NCI-H510A treated with DMSO at 0.1 percent for 48 hours (cell line): ENCODE data around the gene PML.

ENCODE experiments used
- DNase-seq: peaks from one replicate; lab custom pipeline; 2025; lab: John Stamatoyannopoulos, UW

PML gene

DNA sequence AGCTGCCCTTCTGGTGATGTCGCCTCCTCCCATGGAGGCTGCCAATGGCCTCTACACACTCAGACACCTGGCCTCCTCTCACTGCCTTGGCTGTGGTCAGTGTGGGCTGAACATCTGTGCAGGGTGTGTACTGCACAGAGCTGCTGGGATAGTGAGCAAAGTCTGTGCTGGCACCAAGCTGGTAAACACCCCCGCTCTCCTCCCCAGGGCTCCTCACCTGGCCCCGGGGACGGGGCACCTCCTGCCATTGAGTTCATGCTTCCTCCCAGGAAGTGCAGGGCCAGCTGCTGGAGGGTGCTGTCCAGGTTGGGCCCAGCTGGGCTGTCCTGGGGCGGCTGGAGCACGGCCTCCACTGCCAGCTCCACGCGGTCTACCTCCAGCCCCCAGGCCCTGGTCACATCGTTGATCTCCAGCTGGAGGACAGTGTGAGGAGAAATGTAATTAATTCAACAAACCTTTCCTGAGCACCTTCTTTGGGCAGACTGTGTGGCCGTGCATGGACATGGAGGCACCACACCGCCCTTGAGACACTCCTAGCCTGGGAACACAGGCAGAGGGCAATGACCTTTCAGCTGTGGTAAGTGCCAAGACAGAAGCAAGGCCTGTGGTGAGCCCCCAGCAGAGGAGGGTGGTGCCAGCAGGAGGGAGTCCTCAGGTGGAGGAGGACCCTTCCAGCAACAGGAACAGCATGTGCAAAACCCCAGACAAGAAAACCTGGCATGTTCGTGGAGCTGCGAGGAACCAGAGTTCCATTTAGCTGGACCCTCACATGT lies 9.2 kb upstream of the PML start:
- DNase-seq = no peak

DNA sequence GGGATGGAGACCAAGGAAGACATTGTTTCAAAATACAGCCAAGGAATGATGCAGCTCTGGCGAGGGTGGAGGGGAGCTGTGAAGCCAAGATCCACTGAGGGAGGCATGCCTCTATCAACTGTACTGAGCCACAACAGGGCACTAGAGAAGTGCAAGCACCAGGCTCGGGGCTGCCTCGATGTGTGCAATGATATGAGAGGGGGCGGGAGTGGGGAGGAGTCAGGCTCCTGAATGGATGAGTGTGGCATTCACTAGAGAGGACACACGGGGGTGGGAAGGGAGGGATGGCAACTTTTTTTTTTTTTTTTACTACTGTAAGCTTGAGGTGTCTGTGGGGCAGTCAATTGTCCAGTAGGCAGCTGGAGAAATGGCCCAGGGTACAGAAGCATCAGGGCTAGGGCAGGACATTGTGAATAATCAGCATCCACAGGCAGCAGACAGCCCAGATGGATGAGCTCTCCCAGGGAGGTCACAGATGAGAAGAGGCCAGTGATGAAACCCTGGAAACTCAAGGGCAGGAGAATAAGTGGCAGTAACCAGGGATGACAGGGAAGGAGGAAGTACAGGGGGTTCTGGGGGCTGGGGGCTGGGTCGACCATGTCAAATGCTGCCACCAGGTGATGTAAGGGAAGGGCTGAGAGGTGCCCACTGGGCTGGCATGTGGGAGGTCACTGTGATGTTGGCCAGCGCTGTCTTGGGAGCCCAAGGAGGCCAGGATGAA lies 8.3 kb upstream of the PML start:
- no peak for DNase-seq

DNA sequence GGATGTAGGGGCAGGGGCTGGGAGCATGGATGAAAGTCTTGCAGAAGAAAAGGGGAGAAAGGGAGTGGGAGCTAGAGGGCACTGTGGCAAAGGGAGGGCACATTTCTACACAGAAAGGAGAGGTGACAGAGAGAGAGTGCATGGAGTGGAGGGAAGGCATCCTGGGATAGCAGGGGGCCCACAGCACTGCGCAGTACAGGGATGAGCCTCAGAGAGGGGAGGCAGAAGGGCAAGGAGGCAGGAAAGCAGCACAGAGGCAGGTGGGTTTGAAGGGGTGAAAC lies 7.8 kb upstream of the PML start:
- DNase-seq = no peak

DNA sequence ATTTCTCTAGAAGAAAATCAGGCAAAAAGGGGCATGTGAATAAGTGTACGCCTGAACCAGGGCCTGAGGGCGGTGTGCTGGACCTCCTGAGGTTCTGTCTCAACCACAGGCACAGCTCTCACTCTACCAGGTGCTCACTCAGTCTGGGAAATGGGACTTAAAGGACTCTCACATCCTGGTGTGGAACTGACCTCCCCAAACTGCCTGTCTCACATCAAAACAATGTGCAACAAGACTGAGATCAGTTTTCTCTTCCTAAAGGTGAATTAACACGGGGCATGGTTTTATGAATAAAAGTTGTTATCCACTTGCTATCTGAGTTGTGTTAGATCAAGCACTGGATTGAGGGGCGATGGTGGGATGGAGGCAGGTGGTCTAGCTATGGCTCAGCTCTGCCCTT lies 7.3 kb upstream of the PML start:
- no peak for DNase-seq

DNA sequence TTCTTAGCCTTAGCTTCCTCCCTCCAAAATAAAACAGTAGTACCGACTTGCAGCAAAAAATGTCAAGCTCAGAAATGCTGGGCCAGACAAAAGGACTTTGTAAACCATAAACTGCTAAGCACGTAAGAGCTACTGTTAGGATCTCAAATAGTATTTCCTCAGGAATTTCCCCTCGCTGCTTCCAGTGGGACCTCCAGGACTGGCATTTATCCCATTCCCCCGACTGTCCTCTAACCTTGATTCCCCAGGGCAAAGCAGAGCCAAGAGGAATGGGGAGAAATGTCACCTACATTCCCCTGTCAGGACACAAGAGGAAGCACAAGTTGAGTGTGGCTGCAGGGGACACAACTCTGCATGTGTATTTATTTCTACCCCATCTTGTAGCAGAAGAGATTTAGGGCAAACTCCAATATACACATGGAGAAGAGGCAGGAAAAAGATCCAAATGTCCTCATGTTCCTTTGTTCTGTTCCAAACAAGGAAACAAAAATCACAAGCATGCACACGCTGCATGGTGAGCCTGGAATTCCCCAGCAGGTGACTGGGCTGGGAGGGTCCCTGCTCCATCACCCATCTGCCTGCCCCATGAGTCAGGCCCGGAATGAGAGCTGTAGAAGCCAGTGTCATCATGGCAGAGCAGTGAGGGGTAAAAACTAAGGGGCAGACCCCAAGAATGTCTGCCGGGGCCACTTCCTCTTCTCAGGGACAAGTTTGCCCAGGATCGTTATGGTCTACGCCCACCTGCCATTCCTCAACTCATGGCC lies 6.7 kb upstream of the PML start:
- DNase-seq = no peak

DNA sequence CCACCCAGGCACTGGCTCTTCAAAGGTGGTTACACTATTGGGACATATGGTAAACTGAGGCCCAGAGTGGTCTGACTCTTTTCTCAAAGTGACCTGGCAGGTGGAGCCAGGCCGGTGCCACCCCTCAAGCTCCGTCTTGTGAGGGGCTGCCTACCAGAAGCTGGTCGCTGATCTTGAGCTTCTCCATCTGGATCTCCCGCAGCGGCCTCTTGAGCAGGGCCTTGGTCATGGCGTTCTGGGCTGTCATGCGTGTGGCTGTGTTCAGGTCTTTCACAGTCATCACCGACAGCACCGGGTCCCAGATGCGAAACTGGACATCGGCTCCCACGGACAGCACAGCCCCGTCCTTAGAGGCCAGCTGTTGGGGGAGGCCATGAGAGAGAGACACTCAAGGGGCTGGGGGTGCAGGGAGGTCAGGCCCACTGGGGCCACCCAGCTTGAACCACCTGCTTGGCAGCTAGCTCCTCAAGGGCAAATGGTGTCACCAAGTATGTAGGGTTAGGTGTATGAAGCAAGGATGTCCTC lies 6.0 kb upstream of the PML start:
- DNase-seq = no peak

DNA sequence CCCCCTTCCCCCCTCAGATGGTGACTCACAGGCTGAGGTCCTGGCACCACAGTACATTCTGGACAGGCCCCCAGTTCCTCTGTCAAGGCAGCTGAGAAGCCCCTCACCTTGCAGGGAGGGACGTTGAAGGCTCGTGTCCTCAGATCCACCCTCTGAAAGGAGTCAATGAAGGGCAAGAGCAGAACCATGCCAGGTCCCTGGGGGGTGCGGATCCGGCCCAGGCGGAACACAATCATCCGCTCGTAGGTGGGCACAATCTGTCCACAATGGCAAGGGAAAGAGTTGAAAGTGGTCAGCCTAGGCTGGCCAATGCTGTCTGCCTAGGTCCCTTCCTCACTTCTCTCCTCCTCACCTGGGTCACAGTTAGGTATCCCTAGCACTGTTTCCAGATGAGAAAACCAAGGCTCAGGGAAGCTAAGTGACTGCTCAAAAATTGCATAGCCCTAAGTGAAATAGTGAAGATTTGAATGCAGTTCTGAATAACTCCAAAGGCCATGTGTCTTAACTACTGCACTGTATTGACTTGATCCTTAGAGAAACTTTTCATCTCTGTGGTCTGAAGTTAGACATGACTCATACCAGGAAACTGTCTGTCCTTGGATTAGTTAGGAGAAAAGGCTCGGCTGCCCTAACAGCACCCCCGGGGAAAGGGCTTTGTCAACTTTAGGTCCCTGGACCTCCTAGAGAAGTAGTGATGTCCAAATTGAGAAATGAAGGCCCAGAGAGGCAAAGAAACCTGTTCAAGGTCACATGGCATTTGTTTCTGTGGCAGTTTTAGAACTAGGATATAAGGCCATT lies 5.3 kb upstream of the PML start:
- no peak for DNase-seq

DNA sequence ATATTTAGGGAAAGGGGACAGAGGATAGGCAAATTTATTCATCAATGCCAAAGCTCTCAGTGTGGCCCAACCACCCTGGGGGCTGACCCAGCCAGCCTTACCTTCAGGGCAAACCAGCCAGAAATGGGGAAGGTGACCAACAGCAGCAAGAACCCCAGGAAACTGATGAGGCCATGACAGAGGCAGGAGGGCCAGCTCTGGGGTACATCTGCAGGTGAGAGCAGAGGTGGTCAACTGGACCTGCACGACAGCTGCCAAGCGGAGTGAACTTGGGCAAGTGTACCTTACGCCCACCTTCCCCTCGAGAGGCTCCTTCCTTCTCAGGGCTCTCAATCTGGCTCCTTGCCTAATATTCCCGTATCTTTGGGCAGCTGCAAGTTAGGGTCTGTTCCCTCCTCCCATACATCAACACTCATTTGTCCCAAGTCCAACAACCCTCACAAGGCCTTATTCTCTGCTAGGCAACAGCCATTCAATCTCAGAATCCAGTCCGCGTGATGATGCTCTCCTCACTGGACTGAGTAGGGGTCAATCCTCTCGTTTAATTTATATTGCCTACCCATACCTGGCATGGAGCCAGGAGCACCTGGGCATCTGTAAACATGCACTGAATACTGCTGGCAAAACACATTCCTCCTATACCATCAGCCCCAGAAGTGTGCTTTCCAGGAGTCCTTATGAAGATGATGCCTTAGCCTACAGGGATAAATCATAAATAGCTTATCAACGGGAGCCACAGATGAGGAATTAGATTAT lies 4.1 kb upstream of the PML start:
- DNase-seq = no peak

DNA sequence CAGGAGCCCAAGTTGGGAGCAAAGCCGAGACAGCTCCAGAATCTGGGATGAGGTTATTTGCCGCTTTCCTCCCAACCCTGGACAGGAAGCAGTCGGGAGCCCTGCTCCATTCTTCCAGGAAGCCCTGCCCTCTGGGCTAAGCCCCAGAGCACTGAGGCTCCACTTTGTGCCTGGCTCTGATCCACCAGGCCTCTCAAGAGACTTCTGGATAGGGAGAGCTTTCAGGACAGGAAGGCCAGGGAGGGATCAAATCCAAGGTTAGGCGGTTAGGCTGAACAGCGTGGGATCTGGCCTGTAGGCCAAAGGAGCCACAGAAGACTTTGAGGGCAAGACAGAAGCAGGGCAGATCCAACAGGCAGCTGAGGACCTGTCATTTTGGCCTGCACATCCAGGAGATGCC lies 3.3 kb upstream of the PML start:
- DNase-seq = no peak

DNA sequence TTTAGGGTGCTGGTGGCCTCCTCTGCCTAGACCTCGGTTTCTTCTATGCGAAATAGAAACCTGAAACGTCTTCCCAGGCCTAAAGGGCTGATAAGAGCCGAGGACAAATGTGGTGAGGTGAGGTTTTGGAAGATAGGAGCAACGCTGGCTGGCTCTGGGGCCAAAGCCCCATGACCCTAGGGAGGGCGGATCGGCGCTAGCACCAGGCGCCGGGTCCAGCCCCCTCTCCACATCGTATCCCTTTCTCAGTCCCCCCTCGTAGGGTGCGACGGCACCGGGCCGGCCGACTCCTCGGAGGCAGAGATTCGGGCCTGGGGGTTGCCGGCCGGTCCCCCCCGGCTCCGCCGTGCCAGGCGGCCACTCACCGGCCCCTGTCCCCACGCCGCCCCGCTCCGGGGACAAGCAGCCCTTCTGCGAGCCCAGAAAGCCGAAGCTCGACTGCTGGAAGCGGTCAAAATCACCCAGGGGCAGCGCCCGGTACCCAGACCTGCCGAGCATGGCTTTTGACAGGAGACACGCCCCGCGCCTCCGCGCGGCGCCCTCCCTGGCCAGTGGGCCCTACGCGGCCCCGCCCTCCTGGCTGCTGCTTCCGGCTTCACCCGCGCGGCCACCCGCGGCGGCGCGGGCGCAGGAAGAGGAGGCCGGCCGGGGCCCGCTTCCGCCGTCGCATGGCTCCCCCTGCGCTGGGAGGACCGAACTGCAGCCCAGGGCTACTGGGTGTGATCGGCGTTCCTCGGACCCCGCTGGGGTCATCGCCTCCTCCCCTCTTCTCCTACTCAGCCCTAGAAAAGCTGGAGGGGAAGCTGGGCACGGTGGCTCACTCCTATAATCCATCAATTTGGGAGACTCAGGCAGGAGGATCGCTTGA lies 2.6 kb upstream of the PML start, which contains the start of gene STOML1:
STOML1 (minus strand) TSS at position 570 of the 868 bp plus-strand sequence; CDS start at position 498, 72 bp downstream.
- DNase-seq = peak; percentile 76

DNA sequence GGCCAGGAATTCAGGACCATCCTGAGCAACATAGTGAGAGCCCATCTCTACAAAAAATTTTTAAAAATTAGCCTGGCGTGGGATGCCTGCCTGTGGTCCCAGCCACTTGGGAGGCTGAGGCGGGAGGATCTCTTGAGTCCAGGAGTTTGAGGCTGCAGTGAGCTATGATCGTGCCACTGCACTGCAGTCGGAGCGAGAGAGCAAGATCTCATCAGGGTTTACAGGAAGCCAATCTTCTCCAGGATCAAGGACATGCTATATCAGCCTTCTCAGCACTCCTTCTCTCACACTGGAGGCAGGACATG lies 2.0 kb upstream of the PML start:
- no peak for DNase-seq

DNA sequence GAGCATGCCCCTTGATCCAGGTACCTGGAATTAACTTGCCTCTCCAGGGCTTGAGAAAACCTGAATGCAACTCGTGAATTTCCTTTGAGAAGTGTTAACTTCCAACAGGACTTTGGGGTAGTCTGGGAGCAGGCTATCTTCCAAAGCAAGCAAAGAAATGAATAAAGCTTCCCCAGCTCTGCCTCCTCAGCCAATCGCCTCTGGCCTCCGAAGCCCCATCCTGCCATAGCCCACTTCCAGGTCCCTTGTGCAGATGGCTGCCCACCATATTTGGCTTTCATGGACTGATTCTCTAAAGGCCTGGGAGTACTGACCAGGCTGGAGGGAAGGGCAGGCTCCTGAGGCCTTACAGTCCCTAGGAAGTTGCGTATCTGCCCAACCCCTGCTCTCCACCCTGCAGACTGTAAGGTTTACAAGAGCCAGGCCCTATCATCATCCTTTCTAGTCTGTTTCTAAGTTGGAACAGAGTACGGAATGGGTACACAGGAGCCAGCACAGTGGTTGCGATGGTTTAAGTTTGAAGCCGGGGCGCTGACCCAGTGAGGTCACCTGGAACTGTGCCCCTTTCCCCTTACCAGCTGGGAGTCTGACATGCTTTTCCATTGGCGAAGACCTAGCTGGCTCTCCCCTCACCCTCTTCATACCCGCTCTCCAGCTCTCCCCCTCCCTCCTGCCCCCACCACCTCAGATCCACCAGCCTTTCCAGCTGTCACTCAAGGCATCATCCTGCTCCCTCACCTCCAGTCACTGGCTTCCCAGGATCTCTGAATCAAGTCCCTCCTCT lies 1.1 kb upstream of the PML start:
- no peak for DNase-seq

DNA sequence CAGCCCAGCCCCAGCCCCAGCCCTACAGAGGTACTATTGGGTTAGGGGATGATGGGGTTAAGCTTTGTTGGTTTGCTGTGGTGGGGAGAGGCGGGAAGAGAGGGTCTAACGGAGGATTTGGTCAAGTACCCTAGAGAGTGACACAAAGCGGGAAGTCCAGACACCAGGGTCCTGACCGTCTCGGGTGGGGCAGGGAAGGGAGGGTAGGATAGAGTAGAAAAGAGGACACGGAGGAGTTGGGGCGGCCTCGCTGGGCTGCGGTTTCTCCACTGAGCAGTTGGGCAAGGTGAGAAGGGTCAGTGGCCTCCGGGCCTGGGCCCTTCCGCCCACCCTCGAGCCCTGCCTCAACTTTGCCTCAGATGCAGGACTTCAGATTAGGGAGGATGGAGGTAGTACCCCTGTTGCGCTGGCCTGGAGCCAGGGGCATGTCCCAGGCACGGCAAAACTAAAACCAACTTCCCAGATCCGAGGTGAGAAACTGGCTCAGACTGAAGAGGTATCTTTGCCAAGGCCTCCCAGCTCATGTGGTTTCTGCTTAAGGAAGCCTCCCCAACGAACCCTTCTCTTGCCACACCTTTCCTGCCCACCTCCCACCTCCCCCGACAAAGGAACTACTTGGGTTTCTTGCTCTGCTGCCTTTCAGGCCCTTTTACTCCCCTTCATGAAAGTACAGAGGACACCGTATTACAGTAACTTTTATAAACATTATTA lies 551 bp downstream of the PML start:
- no peak for DNase-seq

DNA sequence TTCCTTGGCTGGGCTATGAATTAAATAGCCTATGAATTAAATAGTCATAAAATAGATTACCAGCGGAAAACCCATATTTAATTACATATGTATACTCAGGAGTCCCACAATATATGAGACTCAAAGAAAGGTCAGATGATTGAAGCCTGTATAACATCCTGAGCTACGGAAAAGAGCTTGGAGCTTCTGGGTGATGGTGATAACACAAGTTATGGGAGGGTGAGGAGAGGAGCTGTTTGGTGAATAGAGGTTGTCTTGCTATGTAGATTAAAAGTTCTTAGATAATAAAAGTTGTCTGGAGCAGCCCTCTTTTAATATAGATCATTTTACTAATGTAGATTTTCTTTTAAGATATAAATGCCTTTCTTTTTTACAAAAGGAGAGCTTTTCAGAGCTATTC lies 1.8 kb downstream of the PML start:
- no peak for DNase-seq

DNA sequence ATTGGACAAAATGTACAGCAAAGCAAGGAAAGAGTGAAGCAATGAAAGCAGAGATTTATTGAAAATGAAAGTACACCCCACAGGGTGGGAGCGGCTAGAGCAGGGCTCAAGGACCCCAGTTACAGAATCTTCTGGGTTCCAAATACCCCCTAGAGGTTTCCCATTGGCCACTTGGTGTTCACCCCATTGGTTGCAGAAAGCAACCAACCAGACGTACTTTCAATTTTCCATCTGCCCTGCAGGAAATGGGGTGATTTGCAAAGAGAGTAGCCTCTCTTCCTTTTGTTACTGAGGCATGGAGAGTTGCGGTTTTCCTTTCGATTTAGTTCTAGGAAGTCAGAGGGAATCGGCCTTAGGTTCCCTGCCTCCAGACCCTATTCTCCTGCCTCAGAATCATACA lies 2.4 kb downstream of the PML start:
- no peak for DNase-seq

DNA sequence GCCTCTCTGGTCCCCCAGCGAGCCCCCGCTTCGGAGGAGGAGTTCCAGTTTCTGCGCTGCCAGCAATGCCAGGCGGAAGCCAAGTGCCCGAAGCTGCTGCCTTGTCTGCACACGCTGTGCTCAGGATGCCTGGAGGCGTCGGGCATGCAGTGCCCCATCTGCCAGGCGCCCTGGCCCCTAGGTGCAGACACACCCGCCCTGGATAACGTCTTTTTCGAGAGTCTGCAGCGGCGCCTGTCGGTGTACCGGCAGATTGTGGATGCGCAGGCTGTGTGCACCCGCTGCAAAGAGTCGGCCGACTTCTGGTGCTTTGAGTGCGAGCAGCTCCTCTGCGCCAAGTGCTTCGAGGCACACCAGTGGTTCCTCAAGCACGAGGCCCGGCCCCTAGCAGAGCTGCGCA lies 3.5 kb downstream of the PML start:
- no peak for DNase-seq

DNA sequence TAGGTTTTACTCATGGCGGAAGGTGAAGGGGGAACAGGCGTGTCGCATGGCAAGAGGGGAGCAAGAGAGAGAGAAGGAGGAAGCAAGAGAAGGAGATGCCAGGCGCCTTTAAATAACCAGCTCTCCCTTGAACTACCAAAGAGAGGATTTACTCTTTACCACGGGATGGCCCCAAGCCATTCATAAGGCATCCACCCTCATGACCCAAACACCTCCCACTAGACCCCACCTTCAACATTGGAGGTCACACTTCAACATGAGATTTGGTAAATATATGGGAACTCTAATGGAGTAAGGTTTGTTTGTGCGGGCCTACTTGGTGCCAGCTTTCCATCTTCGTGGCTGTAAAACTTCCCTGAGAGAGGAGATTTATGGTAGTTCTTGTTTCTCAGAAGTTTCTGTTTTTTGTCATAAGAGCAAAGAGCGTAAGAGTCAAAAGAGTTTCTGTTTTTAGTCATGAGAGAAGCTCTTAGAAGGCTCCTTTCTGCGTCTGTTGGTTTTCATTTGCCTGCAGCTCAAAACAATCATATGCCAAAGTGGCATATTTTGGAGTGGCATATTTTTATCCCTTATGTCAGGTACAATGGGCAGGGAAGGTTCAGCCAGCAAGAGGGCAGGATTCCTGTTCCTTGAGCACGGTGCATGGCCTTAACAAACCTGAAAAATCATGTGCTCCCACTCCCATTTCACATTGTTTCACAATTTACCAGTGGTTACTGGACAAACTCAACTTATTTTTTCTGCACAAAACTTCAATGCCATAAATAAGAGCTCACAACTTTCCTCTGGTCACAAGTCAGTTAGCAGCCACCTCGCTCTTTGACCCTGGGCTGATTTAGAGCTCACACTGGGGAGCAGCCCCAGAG lies 12.5 kb downstream of the PML start:
- no peak for DNase-seq

DNA sequence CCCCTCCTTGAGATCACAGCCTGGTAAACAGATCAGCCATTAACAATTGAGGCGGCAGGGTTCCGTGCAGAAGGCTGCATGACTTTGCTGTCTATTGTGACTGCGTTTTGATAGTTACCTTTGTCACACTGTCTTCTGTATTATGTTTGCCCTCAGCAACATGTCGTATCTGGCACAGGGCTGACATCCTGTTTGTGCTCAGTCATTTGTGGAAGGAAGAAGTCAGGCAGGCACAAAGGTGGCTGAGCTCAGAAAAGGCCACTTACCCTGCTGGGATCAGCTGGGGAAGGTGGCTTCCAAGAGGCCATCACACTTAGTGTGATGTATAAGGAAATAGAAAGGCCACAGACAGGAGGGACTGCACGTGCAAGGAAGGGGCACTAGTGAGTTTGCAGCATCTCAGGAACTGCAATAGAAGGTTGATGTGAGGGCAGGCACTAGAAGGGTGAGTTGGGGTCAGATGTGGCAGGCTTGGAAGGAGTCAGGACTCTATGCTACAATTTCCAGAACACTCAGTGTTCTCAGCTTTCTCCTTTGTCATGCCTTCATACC lies 13.4 kb downstream of the PML start:
- no peak for DNase-seq
